ENCODE measurements around the gene MGAT4B. TPM values are rescaled to one million over a fixed set of nuclear protein-coding genes. Genes with fewer than 3 reads are reported as not detected.

MGAT4B gene
- total RNA-seq, 1 experiment from 2014 or later = 148 TPM

DNA sequence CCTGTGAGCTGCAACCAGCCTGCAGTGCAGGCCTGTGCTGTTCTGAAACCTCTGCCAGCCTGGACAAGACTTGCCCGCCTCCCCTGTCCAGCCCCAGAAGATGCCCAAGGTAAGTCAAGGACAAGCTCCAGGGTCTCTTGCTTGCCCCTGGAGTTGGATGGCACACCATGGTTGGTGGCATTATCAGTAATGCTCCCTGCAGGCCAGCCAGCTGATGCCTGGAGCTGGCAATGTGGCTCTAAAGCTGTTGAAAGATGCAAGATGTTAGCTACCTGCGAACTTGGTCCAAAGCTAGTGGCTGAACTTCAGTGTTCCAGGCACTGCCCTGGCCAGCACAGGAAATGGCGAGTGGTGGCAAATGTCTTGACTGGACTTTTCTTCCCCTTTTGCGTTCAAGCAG is 26.8 kb downstream of the MGAT4B start:
- no peak for ATAC-seq
- no peaks in the 10 kb centered on the region; the same call in 1 of the 2 replicates for H4K20me1 ChIP-seq (ENCODE audit: insufficient read depth)
- CTCF ChIA-PET = interaction anchor here (1.9 kb wide), 1 partner anchor 17 kb away, joined by 6 read pairs; no protein-coding TSS in a partner anchor
- POLR2A ChIA-PET = no interaction called here
- no peak overlapping the region for H3K4me3 ChIP-seq (replicated peaks in 1 of 2; ENCODE audit: low read depth in 1 of 2, low read length in 2 of 2)
- no TSS peak for BruUV-seq (replicated peaks)
- DNase-seq (ENCODE audit: low read depth, low spot score) = no peak
- intact Hi-C loops (cut with micrococcal nuclease) = no loop called here
- H3K4me2 ChIP-seq (ENCODE audit: low read length) = no peak overlapping the region
- RAD21 ChIA-PET (ENCODE audit: low non-redundant PET in 1 of 2, low total read pairs in 2 of 2, uncharacterized antibody in 2 of 2, unreplicated experiment in 2 of 2) = no interaction called here
- no peaks in the 10 kb centered on the region for H3K79me2 ChIP-seq (ENCODE audit: insufficient read depth, low read length)
- no peaks in the 10 kb centered on the region for H3K9me3 ChIP-seq (ENCODE audit: control insufficient read depth in 1 of 2, insufficient read depth in 1 of 2, low read depth in 1 of 2, low read length in 2 of 2)
- H3K27ac ChIP-seq (ENCODE audit: low read depth, low read length) = no peak overlapping the region
- H3K27me3 ChIP-seq (ENCODE audit: insufficient read depth, low read length) = no peaks in the 10 kb centered on the region
- no peak overlapping the region for H2AFZ ChIP-seq (ENCODE audit: low read depth, low read length, poor library complexity, severe bottlenecking)
- H3K4me1 ChIP-seq (ENCODE audit: control insufficient read depth in 1 of 2, insufficient read depth in 2 of 2, low read length in 2 of 2) = no peaks in the 10 kb centered on the region
- no peak overlapping the region for H3K9ac ChIP-seq (ENCODE audit: low read length)
- H3K9me2 ChIP-seq (ENCODE audit: insufficient read depth) = no peaks in the 10 kb centered on the region
- peaks cover 0 to 7% of the 10 kb centered on the region in 2 experiments; a peak in 1 of 4 replicates for H3K36me3 ChIP-seq (ENCODE audit: control insufficient read depth in 1 of 2, insufficient read depth in 2 of 2, low read length in 2 of 2)
- TF ChIP-seq CEBPB (IDR thresholded peaks at IDR 0.05; ENCODE audit: low read depth) = no peak

- H3K9ac ChIP-seq (ENCODE audit: low read length) = no peak overlapping the region
- H3K79me2 ChIP-seq (ENCODE audit: insufficient read depth, low read length) = no peaks in the 10 kb centered on the region
- no peak for ATAC-seq
- no peak for DNase-seq (ENCODE audit: low read depth, low spot score)
- no peak overlapping the region for H2AFZ ChIP-seq (ENCODE audit: low read depth, low read length, poor library complexity, severe bottlenecking)
- H3K27ac ChIP-seq (ENCODE audit: low read depth, low read length) = no peak overlapping the region
- H4K20me1 ChIP-seq (ENCODE audit: insufficient read depth) = no peaks in the 10 kb centered on the region; the same call in 1 of the 2 replicates
- no peak overlapping the region for H3K4me2 ChIP-seq (ENCODE audit: low read length)
- intact Hi-C loops (cut with micrococcal nuclease) = no loop called here
- H3K36me3 ChIP-seq (ENCODE audit: control insufficient read depth in 1 of 2, insufficient read depth in 2 of 2, low read length in 2 of 2) = peaks cover 5 to 8% of the 10 kb centered on the region in 2 experiments; a peak in 2 of 4 replicates
- CTCF ChIA-PET = no interaction called here
- RAD21 ChIA-PET (ENCODE audit: low non-redundant PET in 1 of 2, low total read pairs in 2 of 2, uncharacterized antibody in 2 of 2, unreplicated experiment in 2 of 2) = no interaction called here
- no peaks in the 10 kb centered on the region for H3K4me1 ChIP-seq (ENCODE audit: control insufficient read depth in 1 of 2, insufficient read depth in 2 of 2, low read length in 2 of 2)
- no peak overlapping the region for H3K4me3 ChIP-seq (replicated peaks in 1 of 2; ENCODE audit: low read depth in 1 of 2, low read length in 2 of 2)
- H3K9me3 ChIP-seq (ENCODE audit: control insufficient read depth in 1 of 2, insufficient read depth in 1 of 2, low read depth in 1 of 2, low read length in 2 of 2) = no peaks in the 10 kb centered on the region
- POLR2A ChIA-PET = no interaction called here
- no peaks in the 10 kb centered on the region for H3K9me2 ChIP-seq (ENCODE audit: insufficient read depth)
- no peaks in the 10 kb centered on the region for H3K27me3 ChIP-seq (ENCODE audit: insufficient read depth, low read length)
- BruUV-seq (replicated peaks) = no TSS peak
- TF ChIP-seq SP1 (IDR thresholded peaks at IDR 0.05; ENCODE audit: low read depth) = no peak
- no peak for TF ChIP-seq YY1 (IDR thresholded peaks at IDR 0.05; ENCODE audit: extremely low read depth, insufficient replicate concordance, low read depth, low read length)
- no peak for TF ChIP-seq CEBPB (IDR thresholded peaks at IDR 0.05; ENCODE audit: low read depth)
- TF ChIP-seq RAD21 (IDR thresholded peaks at IDR 0.05; ENCODE audit: low read depth) = no peak
- no peak for TF ChIP-seq REST (IDR thresholded peaks at IDR 0.05; ENCODE audit: low read depth)
- TF ChIP-seq ZFX (IDR thresholded peaks at IDR 0.05) = no peak
- TF ChIP-seq ELF1 (IDR thresholded peaks at IDR 0.05; ENCODE audit: borderline replicate concordance, low read depth) = no peak
- TF ChIP-seq POLR2AphosphoS5 (IDR thresholded peaks at IDR 0.05; ENCODE audit: low read depth, low read length) = no peak
- TF ChIP-seq TCF7L2 (IDR thresholded peaks at IDR 0.05; ENCODE audit: borderline replicate concordance, extremely low read depth, insufficient read depth, insufficient read length) = no peak
- TF ChIP-seq EZH2phosphoT487 (IDR thresholded peaks at IDR 0.05; ENCODE audit: borderline replicate concordance) = no peak
- TF ChIP-seq FOSL1 (IDR thresholded peaks at IDR 0.05; ENCODE audit: low read depth) = no peak
- TF ChIP-seq CBX3 (IDR thresholded peaks at IDR 0.05; ENCODE audit: low read depth) = no peak
- no peak for TF ChIP-seq SIN3A (IDR thresholded peaks at IDR 0.05; ENCODE audit: low read depth)
- no peak for TF ChIP-seq CTCF (IDR thresholded peaks at IDR 0.05 in 2 of 3, conservative IDR thresholded peaks at IDR 0.05 in 1 of 3; ENCODE audit: borderline replicate concordance in 1 of 3, insufficient read depth in 1 of 3, low read depth in 2 of 3, low read length in 2 of 3)
- no peak for TF ChIP-seq ZNF274 (IDR thresholded peaks at IDR 0.05; ENCODE audit: low read depth, low read length)
- TF ChIP-seq EZH2 (IDR thresholded peaks at IDR 0.05) = no peak
- TF ChIP-seq SRF (IDR thresholded peaks at IDR 0.05; ENCODE audit: low read depth) = no peak
Measured at GRCh38 chr5:179778591-179778990, 28.1 kb downstream of the MGAT4B start.

All from HCT116 (cell line).